Kidney (tissue), 14 donors: Measurements from ENCODE around the gene VPS52. TPM values are rescaled to one million over a fixed set of nuclear protein-coding genes. Genes with fewer than 3 reads are reported as not detected.

Experiments used
- DNase-seq, 5 donors: peaks; one replicate each; pipeline ENCODE4 v3.0.0-alpha.2; 2013 to 2020
- FAIRE-seq: peaks from 2 replicates; lab custom pipeline; 2012; peaks lifted over from hg19 to GRCh38; lab: Jason Lieb, UNC
- H3K27ac ChIP-seq, 2 donors: one replicate each; pipeline ENCODE4 v1.7.0; 2013; ENCODE audit warnings: low read depth in 2 of 2, low read length in 2 of 2, inconsistent platforms in 1 of 2
- H3K27me3 ChIP-seq: one replicate; pipeline ENCODE4 v1.7.1; 2013; ENCODE audit warnings: low read length, inconsistent platforms; ENCODE audit not compliant: control insufficient read depth, insufficient read depth
- H3K36me3 ChIP-seq, 3 donors: one replicate each; pipeline versions ENCODE4 v1.7.0 to v1.7.1; 2013; ENCODE audit warnings: low read length in 3 of 3, control low read depth in 1 of 3, inconsistent platforms in 1 of 3; ENCODE audit not compliant: insufficient read depth in 3 of 3, control insufficient read depth in 2 of 3
- H3K4me1 ChIP-seq, 3 donors: one replicate each; pipeline versions ENCODE4 v1.7.0 to v1.7.1; 2013; ENCODE audit warnings: low read length in 3 of 3, inconsistent platforms in 1 of 3, low read depth in 1 of 3; ENCODE audit not compliant: control insufficient read depth in 2 of 3, insufficient read depth in 2 of 3
- H3K4me3 ChIP-seq, 3 donors: one replicate each; pipeline versions ENCODE4 v1.7.0 to v1.8.1; 2013; ENCODE audit warnings: low read length in 3 of 3, control low read depth in 1 of 3, inconsistent platforms in 1 of 3
- H3K9ac ChIP-seq, 3 donors: one replicate each; pipeline versions ENCODE4 v1.7.0 to v1.7.1; 2013; ENCODE audit warnings: low read length in 3 of 3, control low read depth in 1 of 3, inconsistent platforms in 1 of 3
- H3K9me3 ChIP-seq, 3 donors: one replicate each; pipeline versions ENCODE4 v1.7.0 to v1.7.1; 2013; ENCODE audit warnings: low read length in 3 of 3, control low read depth in 1 of 3, inconsistent platforms in 1 of 3; ENCODE audit not compliant: control insufficient read depth in 2 of 3, insufficient read depth in 1 of 3
- CTCF ChIP-seq: IDR thresholded peaks from 3 replicates; pipeline ENCODE4 v1.5.1; 2012; ENCODE audit warnings: mild to moderate bottlenecking, moderate library complexity, borderline replicate concordance; ENCODE audit not compliant: insufficient read depth; ENCODE audit errors: extremely low read depth
- intact Hi-C: fragments of 100-400 bp; cut with DNase I; formaldehyde crosslinking; loops from one replicate; pipeline ENCODE4 v1.11.1; 2022
- polyA plus RNA-seq: library from polyadenylated mRNA; stranded (reverse); fragments of 350-450 nt; fragmentation: Illumina TruSeq; extraction: RNeasy Lipid Tissue Mini Kit (QIAGEN cat#74804); gene quantifications from one replicate; pipeline ENCODE4 v1.2.3, GENCODE V29; 2014; ENCODE audit warnings: low read depth, low replicate concordance; ENCODE audit not compliant: insufficient read depth
- total RNA-seq: library from RNA; stranded (reverse); fragmentation: NEBNext Ultra II Directional; extraction: Animal tissue kit (Norgen Biotek cat#: 25700); gene quantifications from one replicate; pipeline ENCODE4 v1.2.1, GENCODE V29; 2021
- donor health status: control.
- donor health status: control.
- donor health status: control.
- donor health status: control.
- donor health status: control.
- donor health status: DM: yes; HTN: yes; CAD: no.
- donor health status: Normal renal cell carcinoma (clear cell type).

Gene VPS52
- total and polyA plus RNA-seq, 2 donors from 2014 or later: 35.8 to 64.4 TPM

GRCh38 chr6:33299237-33299944 lies 27.7 kb upstream of the VPS52 start:
- peak; percentile 52 for TF ChIP-seq CTCF
- H3K4me1 ChIP-seq: peaks cover 0 to 13% (median 0%) of the 10 kb centered on the region in 3 donors
- no peaks in the 10 kb centered on the region for H3K9me3 ChIP-seq
- intact Hi-C loops: no loop called here
- DNase-seq (peak; percentile 93 to 97 (median 96)), FAIRE-seq (no peak)
- peak overlapping the region; percentile 81 to 95 (median 88) for H3K9ac ChIP-seq
- peaks cover 4 to 14% (median 9%) of the 10 kb centered on the region in 3 donors for H3K36me3 ChIP-seq
- peak overlapping the region; percentile 96 to 98 for H3K27ac ChIP-seq
- H3K27me3 ChIP-seq: no peaks in the 10 kb centered on the region
- H3K4me3 ChIP-seq: peak overlapping the region; percentile 81 to 97 (median 92)

- DNase-seq (peak in 3 of 5 donors; percentile 49 to 97 (median 87)), FAIRE-seq (no peak)
- Histone ChIP-seq H3K9ac (peak within 1 kb of the TSS; percentile 81 to 95 (median 88)), H3K27ac (peak within 1 kb of the TSS; percentile 96 to 98), H3K9me3 (no peaks in the 10 kb centered on the region), H3K4me1 (peaks cover 0 to 13% (median 0%) of the 10 kb centered on the region in 3 donors), H3K36me3 (peaks cover 3 to 13% (median 8%) of the 10 kb centered on the region in 3 donors), H3K4me3 (peak within 1 kb of the TSS; percentile 82 to 97 (median 92)), H3K27me3 (no peaks in the 10 kb centered on the region)
- intact Hi-C loops: no loop called here
- no peak for TF ChIP-seq CTCF
Measured at GRCh38 chr6:33298773-33299236, 27.1 kb upstream of the VPS52 start, which contains the start of gene RGL2. RGL2 (minus strand) TSS chr6:33298942; CDS start chr6:33298610, 332 bp downstream.

GRCh38 chr6:33297956-33298772 lies 26.5 kb upstream of the VPS52 start:
- Histone ChIP-seq H3K4me1 (peaks cover 0 to 13% (median 0%) of the 10 kb centered on the region in 3 donors), H3K27me3 (no peaks in the 10 kb centered on the region), H3K9ac (peak overlapping the region; percentile 49 to 87 (median 76)), H3K36me3 (peaks cover 2 to 11% (median 11%) of the 10 kb centered on the region in 3 donors), H3K27ac (peak overlapping the region; percentile 96 to 98), H3K4me3 (peak overlapping the region; percentile 64 to 92 (median 82)), H3K9me3 (no peaks in the 10 kb centered on the region)
- TF ChIP-seq CTCF: no peak
- intact Hi-C loops: no loop called here
- DNase-seq (peak; percentile 78 to 90 (median 84)), FAIRE-seq (no peak)
